ENCODE data around the gene PPP2R2C.
A peak's percentile ranks its signal among the peaks of the same experiment; 100 is the strongest.

The PPP2R2C gene

DNA sequence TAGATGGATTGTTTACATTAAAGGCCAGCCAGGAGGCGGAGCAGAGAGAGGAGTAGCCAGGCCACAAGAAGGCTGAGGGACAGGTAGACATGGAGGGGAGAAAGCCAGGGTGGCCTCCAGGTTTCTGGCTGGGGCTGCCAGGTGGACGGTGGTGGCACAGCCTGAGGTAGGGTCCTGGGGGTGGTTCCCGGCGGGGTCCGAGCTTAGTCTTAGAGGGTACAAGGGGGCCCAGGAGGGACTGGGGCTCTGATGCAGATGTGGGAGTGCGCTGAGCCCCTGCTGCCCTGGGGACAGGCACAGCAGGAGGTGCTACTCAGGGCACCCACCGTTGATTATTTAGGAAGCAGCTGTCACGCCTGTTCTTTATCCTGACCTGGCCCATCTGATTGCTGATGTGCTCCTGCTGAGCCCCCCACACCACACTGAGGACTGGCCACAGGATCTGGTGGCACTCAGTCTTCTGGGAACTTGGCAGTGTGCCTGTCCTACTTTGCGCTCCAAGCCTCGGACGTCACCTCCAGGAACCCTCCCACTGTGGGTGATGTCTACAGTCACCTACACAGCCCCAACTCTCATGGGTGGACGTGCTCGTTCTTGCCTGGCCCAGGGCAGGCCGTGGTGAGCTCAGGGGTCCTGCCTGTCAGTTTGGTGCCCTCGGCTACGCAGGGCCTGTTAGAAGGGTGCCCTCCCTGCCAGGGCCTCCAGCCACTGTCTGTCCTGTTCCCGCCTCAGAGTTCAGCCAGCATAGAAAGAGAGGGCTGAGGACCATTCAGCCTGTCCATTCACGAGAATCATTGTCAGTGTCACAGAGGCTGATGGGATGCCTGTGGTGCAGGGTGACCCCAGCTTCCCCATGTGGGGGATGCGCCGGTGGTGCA, 190.7 kb downstream of the PPP2R2C start:
- Histone ChIP-seq H3K9me3 (ENCODE audit: insufficient read depth, low read length) (no peaks in the 10 kb centered on the region), H3K36me3 (ENCODE audit: insufficient read depth, insufficient read length, low read length) (peaks cover 71% of the 10 kb centered on the region), H3K9ac (ENCODE audit: insufficient read length, low read depth) (no peak overlapping the region), H3K27me3 (ENCODE audit: insufficient read depth, insufficient read length) (no peaks in the 10 kb centered on the region), H3K4me3 (ENCODE audit: insufficient read length, low read depth) (no peak overlapping the region), H3K4me1 (ENCODE audit: insufficient read depth, insufficient read length) (peaks cover 8% of the 10 kb centered on the region)
- no peak for DNase-seq (ENCODE audit: low read depth, low spot score)
- no peak for TF ChIP-seq YY1 (IDR thresholded peaks at IDR 0.05; ENCODE audit: insufficient read depth, insufficient read length)

DNA sequence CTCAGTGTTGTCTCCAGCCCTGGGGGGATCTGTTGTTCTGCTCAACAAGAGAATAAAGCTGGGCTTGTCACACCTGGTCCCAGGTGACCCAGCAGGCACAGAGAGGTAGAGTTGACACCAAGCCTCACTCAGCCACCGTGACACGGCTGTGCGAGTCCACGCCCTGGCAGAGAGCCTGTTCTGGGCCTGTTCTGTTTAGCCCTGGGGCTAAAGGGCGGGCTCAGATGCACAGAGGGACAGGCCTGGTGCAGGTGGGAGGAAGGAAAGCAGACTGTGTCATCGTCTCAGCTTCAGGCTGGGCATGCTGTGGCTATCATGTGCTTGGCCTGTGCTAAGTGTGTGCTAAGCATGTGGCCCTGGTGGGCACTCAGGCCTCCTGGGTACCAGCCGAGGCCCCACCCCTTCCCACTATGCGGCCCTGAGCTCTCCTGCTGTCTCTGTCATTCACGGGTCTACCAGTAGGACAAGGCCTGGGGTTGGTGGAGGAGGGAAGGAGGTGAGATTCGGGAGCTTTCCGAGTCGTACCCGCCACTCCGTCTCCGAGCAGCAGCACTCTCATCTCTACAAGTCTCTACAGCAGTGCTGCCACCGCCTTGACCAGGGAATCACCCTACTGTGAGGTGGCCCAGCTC, 191.9 kb downstream of the PPP2R2C start:
- no peak overlapping the region for H3K9ac ChIP-seq (ENCODE audit: insufficient read length, low read depth)
- no peak overlapping the region for H3K4me3 ChIP-seq (ENCODE audit: insufficient read length, low read depth)
- TF ChIP-seq ZNF274 (IDR thresholded peaks at IDR 0.05; ENCODE audit: low read depth, low read length), result no peak
- no peak for TF ChIP-seq YY1 (IDR thresholded peaks at IDR 0.05; ENCODE audit: insufficient read depth, insufficient read length)
- no peak for TF ChIP-seq SUZ12 (IDR thresholded peaks at IDR 0.05; ENCODE audit: extremely low read depth, insufficient read depth, insufficient read length)
- no peak for DNase-seq (ENCODE audit: low read depth, low spot score)
- H3K36me3 ChIP-seq (ENCODE audit: insufficient read depth, insufficient read length, low read length), result peaks cover 70% of the 10 kb centered on the region
- no peaks in the 10 kb centered on the region for H3K9me3 ChIP-seq (ENCODE audit: insufficient read depth, low read length)
- H3K27me3 ChIP-seq (ENCODE audit: insufficient read depth, insufficient read length), result no peaks in the 10 kb centered on the region
- peaks cover 15% of the 10 kb centered on the region for H3K4me1 ChIP-seq (ENCODE audit: insufficient read depth, insufficient read length)

DNA sequence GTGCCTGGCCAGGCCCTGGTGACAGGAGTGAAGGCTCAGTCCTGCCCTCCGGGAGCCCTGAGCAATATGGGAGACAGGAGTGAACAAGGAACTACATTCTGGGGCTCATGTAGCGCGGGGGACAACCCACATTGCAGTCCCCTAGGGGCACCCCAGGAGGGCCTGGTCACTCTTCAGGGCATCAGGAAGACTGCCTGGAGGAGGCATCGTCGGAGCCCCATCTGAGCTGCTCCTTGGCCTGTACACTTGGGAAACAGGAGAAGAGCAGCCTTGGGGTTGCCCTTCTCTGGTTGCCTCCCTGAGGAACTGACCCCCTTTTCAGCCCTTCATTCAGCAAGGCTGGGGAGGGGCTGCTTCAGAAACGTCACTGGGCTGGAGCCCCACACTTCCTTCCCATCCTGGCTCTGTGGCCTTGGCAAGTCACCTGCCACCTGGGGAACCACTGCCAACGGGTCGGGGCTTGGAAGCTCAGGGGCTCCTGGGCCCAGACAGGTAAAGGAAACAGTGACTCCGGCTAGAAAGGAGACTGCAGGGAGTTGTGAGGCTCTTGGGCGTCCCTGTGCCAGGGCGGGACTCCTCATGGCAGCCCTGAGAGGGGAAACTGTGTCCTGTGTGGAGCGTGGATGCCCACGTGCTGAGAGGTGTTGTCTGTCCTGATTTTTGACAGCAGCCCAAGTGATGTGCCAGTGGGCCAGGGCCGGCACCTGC, 192.7 kb downstream of the PPP2R2C start:
- DNase-seq (ENCODE audit: low read depth, low spot score), result no peak
- Histone ChIP-seq H3K9ac (ENCODE audit: insufficient read length, low read depth) (no peak overlapping the region), H3K36me3 (ENCODE audit: insufficient read depth, insufficient read length, low read length) (peaks cover 66% of the 10 kb centered on the region), H3K27me3 (ENCODE audit: insufficient read depth, insufficient read length) (no peaks in the 10 kb centered on the region), H3K4me3 (ENCODE audit: insufficient read length, low read depth) (no peak overlapping the region), H3K9me3 (ENCODE audit: insufficient read depth, low read length) (no peaks in the 10 kb centered on the region), H3K4me1 (ENCODE audit: insufficient read depth, insufficient read length) (peaks cover 19% of the 10 kb centered on the region)
- no peak for TF ChIP-seq YY1 (IDR thresholded peaks at IDR 0.05; ENCODE audit: insufficient read depth, insufficient read length)
- no peak for TF ChIP-seq ZNF274 (IDR thresholded peaks at IDR 0.05; ENCODE audit: low read depth, low read length)
- TF ChIP-seq SUZ12 (IDR thresholded peaks at IDR 0.05; ENCODE audit: extremely low read depth, insufficient read depth, insufficient read length), result no peak

DNA sequence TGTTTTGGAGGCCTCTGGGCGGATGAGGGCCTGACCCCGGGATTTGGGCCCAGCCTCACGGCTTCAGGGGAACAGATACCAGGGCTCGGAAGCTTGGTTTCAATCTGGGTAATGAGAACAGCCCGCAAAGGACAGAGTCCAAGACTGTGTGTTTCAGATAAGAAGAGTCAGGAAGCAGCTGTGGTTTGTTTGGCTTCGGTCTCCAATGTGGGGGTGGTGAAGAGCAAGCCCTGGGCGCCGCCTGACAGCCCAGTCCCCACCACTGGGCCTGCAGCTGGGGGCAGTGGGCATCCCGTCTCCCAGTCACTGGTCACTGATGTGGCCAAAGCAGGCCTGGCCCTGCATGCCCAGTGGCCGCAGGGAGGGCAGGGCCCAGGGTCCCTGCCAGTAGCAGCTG, 193.6 kb downstream of the PPP2R2C start:
- Histone ChIP-seq H3K4me3 (ENCODE audit: insufficient read length, low read depth) (no peak overlapping the region), H3K27me3 (ENCODE audit: insufficient read depth, insufficient read length) (no peaks in the 10 kb centered on the region)

DNA sequence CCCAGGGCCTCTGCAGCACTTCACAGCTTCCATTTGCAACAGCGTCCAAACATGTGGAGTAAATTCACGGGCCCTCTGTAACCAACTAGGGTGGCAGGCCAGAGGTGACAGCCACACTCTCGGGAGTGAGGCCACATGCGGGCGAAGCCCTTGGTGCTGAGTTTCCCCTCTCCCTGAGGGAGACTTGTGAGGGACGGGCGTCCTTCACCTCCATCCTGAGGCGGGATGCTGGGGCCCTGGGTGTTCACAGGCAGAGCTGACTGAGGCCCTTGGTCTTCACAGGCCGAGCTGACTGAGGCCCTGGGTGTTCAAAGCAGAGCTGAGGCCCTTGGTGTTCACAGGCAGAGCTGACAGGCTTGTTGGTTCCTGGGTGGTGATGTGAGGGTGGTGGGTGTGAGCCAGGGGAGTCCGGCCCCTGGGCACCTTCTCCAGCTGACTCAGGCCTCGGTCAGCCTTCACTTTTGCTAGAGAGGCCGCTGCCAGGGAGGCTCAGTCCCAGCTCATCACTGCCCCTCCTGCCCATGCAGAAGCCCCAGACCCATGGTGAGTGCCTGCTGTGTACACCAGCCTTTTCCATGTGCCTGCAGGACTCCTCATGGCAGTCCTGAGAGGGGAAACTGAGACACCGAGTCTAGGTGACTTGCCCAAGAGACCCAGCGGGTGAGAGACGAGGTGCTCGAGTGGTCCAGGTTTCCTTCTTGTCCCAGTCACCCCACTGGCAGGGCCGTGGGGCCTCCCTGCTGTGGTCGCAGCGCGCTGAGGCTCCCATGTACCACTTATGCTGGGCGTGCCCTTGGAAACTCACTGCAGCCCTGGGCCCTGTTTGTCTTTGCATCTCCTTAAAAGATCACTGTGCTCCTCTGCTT, 194.2 kb downstream of the PPP2R2C start:
- H3K36me3 ChIP-seq (ENCODE audit: insufficient read depth, insufficient read length, low read length), result peaks cover 59% of the 10 kb centered on the region
- TF ChIP-seq SUZ12 (IDR thresholded peaks at IDR 0.05; ENCODE audit: extremely low read depth, insufficient read depth, insufficient read length) (no peak), ZNF274 (IDR thresholded peaks at IDR 0.05; ENCODE audit: low read depth, low read length) (no peak), YY1 (IDR thresholded peaks at IDR 0.05; ENCODE audit: insufficient read depth, insufficient read length) (no peak)
- H3K4me3 ChIP-seq (ENCODE audit: insufficient read length, low read depth), result no peak overlapping the region
- no peaks in the 10 kb centered on the region for H3K9me3 ChIP-seq (ENCODE audit: insufficient read depth, low read length)
- no peaks in the 10 kb centered on the region for H3K27me3 ChIP-seq (ENCODE audit: insufficient read depth, insufficient read length)
- no peak overlapping the region for H3K9ac ChIP-seq (ENCODE audit: insufficient read length, low read depth)
- peaks cover 26% of the 10 kb centered on the region for H3K4me1 ChIP-seq (ENCODE audit: insufficient read depth, insufficient read length)
- DNase-seq (ENCODE audit: low read depth, low spot score), result no peak

More for the DNA sequence above, 193.6 kb downstream of the PPP2R2C start:
- Histone ChIP-seq H3K9me3 (ENCODE audit: insufficient read depth, low read length) (no peaks in the 10 kb centered on the region), H3K9ac (ENCODE audit: insufficient read length, low read depth) (no peak overlapping the region), H3K4me1 (ENCODE audit: insufficient read depth, insufficient read length) (peaks cover 22% of the 10 kb centered on the region), H3K36me3 (ENCODE audit: insufficient read depth, insufficient read length, low read length) (peaks cover 66% of the 10 kb centered on the region)
- no peak for DNase-seq (ENCODE audit: low read depth, low spot score)
- TF ChIP-seq SUZ12 (IDR thresholded peaks at IDR 0.05; ENCODE audit: extremely low read depth, insufficient read depth, insufficient read length), result no peak
- TF ChIP-seq ZNF274 (IDR thresholded peaks at IDR 0.05; ENCODE audit: low read depth, low read length), result no peak
- TF ChIP-seq YY1 (IDR thresholded peaks at IDR 0.05; ENCODE audit: insufficient read depth, insufficient read length), result no peak

DNA sequence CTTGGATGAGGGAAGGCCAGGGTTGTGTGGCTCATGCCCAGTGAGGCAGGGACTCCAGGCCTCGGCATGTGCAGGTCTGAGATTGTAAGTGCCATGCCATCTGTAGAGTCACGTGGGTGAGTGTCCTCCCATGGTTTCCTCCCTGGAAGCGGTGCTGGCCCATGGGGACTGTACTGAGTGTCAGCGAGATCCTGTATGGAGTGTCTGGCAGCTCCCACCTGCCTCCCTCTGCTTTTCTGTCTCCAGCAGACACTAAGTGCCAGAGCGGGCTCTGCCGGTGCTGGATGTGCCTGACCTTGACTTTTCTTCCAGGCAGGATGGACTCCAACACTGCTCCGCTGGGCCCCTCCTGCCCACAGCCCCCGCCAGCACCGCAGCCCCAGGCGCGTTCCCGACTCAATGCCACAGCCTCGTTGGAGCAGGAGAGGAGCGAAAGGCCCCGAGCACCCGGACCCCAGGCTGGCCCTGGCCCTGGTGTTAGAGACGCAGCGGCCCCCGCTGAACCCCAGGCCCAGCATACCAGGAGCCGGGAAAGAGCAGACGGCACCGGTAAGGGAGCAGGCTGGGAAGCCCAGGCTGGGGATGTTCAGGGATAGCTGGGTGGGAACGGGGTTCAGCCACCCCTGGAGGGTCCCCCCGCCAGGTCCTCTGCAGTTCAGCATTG, 195.1 kb downstream of the PPP2R2C start:
- DNase-seq (ENCODE audit: low read depth, low spot score), result no peak
- Histone ChIP-seq H3K4me3 (ENCODE audit: insufficient read length, low read depth) (no peak overlapping the region), H3K9ac (ENCODE audit: insufficient read length, low read depth) (peak overlapping the region; percentile 26), H3K4me1 (ENCODE audit: insufficient read depth, insufficient read length) (peaks cover 31% of the 10 kb centered on the region), H3K27me3 (ENCODE audit: insufficient read depth, insufficient read length) (no peaks in the 10 kb centered on the region), H3K36me3 (ENCODE audit: insufficient read depth, insufficient read length, low read length) (peaks cover 52% of the 10 kb centered on the region), H3K9me3 (ENCODE audit: insufficient read depth, low read length) (no peaks in the 10 kb centered on the region)
- TF ChIP-seq YY1 (IDR thresholded peaks at IDR 0.05; ENCODE audit: insufficient read depth, insufficient read length), result no peak
- no peak for TF ChIP-seq SUZ12 (IDR thresholded peaks at IDR 0.05; ENCODE audit: extremely low read depth, insufficient read depth, insufficient read length)
- TF ChIP-seq ZNF274 (IDR thresholded peaks at IDR 0.05; ENCODE audit: low read depth, low read length), result no peak

Data from NT2/D1 (cell line).